ENCODE data around the gene PHKB.
"Not testable (repeated sequence)": the region's sequence is repeated elsewhere in the genome, so short reads cannot be mapped to it uniquely, and the experiment has no call there.

The PHKB gene

DNA sequence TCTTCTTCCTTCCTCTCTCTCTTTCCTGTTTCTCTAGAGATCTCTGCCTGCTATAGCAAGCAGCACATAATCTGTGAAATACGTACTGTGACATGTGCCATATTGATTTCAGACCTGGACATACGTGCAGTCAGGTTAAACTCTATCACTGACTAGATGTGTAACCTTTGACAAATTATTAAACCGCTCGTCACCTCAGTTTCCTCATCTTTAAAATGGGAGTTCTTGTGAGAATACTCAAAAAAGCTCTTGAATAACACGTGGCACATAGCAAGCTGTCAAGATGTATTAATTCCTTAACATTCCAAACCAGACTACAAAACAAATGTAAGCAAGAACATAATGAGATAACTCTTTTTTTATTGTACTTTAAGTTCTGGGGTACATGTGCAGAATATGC lies 170.0 kb downstream of the PHKB start:
- no peak for DNase-seq

DNA sequence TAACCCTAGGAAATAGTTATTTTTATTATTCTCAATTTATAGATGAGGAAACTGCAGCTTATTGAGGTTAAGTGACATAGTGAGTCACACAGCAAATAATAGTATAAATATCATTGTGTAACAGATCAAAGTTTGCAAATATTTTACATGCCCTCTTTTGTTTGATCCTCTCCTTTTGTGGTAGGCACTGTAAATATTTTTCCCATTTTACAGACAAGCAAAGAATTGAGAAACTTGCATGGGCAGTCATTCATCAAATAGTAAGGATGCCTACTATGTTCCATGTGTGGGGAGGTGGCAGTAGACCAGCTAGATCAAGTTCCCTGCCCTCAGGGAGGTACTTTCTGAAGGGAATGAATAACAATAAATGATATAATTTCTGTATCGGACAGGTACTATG lies 173.0 kb downstream of the PHKB start:
- DNase-seq: no peak

DNA sequence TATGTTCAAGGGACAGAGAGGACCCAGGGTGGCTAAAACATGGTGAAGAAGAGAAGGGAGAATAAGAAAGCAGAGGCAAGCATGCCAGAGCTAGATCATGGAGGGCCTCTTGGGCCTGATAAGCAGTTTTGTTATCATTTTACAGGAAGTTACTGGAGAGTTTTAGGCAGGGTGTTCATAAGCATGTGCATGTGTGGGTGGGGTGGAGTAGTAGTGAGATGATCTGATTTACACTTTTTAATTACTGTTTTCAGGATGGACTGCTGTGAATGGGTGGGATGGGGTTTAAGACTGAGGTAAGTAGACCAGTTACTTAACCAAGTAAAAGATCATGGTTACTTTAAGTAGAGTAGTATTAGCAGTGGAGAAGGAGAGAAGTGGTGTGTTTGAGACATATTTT lies 173.6 kb downstream of the PHKB start:
- DNase-seq: no peak

DNA sequence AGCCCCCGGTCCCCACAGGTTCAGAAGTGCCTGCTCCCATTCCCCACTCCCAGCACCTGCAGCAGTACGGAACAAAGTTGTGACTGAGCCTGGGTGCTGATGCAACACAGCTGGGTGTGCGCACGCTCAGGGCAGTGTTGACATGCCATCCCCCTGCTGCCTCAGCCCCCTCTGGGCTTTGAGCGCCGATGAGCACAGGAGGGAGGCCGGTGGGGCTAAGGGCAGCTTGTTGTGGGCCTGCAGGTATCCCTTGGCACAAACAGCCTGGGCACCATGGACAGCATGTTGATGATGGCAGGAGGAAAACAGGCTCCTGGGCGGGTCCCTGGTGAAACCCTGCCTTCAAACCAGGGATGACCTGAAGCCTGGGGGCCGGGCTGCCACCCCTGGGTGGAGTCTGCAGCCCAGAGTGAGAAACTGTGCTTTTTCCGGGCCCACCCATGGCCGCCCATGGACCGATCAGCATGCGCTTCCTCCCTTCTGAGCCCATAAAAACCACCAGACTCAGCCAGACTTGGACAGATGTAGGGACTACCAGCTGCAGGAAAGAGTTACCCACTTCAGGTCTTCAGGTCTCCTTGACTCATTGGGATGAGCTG lies 175.5 kb downstream of the PHKB start:
- DNase-seq: no peak

DNA sequence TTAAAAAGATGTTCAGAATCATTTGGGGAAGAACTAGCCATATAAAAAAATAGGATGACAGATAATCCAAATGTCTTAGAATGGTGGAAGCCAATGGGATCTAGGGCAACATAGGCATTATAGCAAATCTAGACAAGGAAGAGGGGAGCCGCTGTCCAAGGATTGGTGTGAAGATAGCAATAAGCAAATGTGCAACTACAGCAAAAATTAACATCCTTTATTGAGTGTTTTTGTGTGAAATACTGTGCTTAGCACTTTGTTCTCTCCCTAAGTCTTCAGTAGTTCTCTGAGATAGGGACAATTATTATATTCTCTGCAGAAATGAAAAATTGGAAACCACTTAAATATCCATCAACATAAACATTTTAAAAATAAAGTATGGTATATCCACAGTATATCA lies 177.0 kb downstream of the PHKB start:
- DNase-seq: no peak

DNA sequence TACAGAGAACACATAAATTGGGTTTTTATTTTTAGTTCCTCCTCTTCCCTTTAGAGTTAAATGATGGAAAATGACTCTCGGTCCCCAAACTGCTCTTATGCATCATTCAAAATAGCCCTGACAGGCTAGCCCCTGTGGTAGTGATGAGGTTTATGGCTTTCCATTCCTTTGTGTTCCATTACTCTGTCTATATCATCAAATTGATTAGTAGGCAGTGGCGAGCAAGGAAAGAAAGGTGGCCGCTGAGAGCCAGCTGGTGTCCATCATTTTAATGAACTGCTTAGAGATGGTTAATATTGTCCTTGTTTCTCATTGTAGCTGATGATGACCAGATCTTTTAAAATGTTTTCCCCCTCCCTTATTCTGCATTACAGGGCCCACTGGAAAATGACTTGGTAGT lies 179.5 kb downstream of the PHKB start:
- no peak for DNase-seq

DNA sequence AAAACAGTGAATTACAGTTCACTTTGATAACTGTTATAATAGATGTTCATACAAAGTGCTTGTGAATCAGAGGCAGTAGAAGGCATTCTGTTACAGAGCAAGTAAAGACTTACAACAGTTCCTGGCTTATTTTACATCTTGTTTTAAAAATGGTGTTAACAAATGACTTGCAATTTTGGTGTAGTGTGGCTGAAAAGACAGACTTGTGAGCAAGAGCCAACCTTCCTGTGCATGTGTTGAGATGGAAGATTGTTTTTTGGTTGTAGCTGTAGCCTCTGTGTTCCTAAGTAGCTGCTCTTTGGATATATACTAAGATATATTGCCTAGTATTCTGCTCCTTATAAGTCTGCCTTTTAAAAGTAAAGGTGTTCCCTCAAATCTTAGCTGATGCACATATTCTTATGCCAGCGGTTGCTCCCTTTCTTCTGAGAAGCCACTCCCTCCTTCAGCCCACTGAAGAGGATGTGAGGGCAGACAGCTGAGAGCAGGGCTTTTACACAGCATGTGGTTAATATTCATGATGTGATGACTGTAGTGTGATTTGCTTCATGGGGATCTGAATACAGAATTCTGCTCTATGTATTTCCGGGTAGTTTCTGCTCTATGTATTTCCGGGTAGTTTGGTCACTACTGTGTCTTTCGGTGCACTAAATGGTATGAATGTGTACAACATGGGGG lies 182.3 kb downstream of the PHKB start:
- no peak for DNase-seq

DNA sequence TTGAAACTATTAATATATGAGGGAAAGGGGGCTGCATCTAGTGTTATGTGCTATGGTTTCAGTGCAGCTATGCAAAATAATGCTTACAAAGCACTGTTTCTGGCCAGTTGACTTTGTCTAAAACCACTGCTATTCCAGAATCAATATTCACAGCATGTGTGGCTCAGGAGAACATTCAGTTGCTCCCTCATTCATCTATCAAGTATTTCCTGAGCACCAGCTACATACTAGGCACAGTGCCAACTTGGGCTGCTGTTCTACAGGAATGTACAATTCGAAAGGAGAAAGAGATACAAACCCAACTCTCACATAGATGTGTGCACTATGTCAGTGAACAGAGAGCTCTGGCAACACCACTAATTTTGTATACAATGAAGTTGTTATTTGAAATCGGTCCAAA lies 183.0 kb downstream of the PHKB start:
- DNase-seq: no peak

DNA sequence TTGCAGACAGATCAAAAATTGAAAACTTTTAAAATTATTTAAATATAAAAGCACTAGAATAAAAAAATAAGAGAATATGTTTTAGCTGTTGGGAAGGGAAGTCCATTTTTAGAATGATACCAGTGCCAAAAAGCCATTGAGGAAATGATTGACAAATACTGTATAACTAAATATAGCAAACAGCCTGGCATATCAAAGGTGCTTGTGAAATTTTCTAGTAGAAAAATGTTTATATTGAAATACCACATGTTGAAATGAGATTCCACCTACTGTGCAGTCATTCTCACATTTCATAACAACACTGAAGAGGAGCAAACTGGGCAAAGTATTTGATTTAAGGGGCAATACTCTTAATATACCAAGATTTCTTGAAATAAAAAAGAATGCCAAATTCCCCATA lies 183.5 kb downstream of the PHKB start:
- DNase-seq: no peak

DNA sequence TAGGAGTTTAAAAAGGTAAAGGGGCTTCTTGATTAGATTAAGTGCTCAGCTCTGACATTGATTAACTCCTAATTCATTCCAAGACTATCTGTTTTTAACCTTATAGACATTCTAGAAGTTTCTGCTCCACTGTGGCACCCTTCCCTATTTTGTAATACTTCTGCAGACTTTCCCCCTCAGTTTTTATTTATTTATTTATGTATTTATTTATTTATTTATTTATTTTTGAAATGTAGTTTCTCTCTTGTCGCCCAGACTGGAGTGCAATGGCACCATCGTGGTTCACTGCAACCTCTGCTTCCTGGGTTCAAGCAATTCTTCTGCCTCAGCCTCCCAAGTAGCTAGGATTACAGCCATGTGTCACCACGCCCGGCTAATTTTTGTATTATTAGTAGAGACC lies 185.8 kb downstream of the PHKB start:
- no peak for DNase-seq

DNA sequence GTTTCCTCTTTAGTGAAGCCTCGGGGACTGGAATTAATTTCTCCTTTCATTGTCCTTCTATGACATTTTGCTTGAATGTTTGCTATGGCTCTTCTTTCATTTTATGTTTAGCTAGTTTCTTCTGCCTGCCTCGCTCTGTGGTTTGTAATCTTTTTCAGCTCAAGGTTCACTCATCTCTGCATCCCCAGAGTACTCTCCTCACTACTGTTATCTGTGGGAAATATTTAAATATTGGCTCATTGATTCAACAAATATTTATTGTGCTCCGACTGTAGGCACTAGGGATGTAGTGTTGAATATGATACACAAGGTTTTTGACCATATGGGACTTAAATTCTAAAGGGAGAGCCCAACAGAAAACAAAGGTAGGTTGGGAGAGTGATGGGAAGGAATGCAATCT lies 195.9 kb downstream of the PHKB start:
- DNase-seq: no peak

DNA sequence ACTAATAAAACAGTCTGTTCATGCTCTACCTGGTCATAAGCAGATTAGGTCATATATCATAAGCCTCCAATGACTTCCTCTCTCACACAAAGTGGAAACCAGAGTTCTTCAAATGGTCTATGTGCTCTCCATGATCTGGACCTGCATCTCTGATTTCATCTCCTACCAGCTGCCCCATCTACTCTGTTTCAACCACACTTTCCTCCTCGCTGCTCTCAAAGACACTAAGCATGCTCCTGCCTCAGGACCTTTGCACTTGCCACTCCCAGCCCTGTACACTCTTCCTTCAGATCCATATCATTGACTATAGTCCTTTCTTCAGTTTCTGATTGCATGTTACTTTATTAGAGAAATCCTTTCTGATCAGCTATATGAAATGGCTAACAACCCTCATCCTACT lies 196.8 kb downstream of the PHKB start:
- no peak for DNase-seq

DNA sequence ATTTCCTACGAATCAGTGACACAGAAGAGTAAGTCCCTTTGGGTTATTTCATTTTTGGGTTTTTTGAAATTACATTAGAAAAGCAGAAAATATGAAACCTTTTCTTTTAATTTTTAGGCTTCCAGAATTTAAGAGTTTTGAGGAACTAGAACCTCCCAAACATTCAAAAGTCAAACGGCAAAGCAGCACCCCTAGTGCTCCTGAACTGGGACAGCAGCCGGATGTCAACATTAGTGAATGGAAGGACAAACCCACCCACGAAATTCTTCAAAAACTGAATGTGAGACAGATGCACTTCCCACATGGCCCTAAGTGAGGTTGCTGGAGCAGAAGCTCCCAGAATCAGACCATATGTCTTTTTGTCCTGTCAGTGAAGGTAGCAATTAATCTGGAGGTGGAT lies 199.4 kb downstream of the PHKB start:
- DNase-seq: no peak

DNA sequence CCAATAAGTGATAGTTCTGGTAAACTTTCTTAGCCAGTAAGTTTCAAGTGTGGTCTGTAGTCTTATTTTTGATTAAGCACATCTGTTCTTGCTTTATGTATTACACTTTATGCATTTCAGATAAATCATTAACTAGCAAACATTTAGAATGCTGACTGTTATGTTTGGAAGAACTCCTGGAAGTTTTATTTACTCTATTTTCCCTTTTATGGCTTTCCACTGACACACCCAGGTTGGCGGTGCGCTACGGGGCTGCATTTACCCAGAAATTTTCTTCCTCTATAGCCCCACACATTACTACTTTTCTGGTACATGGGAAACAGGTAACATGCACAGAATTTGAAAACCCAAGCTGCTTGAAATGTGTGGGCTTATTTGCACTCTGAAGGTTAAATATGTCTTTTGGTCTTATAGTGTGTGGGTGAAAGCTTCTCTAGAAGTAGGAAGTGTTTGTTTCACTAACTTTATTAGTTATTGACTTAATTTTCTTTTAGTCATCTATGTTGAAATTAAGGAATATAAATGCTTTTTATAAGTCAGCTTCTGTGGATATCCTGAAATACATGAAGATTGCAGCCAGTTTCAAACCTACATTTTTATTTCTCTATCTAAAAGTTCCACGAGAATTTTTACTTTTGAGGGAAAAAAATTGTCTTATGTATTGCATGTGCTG lies 203.7 kb downstream of the PHKB start:
- no peak for DNase-seq

DNA sequence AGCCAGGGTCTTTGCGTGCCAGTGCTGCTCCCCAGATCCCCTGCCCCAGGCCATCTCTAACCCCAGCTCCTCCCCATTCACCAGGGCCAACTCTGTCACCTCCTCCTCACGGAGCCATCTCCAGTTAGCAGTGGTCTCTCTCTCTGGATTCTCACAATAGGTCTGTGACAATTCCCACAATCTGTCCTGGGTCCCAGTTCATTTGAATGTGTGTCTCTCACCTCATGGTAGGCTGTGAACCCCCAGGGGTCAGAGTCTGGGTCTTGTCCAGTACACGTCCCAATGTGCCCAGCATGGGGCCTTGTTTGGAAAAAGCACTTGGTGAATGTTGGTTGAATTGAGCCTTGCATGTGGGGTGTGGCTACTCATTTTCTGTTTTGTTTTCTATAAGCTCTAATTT lies 205.3 kb downstream of the PHKB start:
- DNase-seq: no peak

DNA sequence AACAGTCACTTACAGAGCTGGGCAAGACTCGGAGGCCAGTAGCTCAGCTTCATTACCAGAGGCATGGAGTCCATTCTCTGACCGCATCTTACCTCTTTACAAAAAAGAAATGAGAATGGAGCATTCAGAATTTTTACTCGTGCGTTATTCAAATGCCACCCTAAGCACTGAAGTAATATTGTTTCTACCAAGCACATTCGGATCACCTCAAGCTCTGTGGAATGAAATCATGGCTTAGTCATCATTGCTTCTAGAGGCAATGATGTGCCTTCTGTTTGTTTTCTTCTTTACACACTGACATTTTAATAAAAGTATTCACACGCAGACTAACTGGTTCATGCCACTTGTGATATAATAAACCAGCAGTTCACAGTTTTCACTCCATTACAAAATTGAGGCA lies 206.8 kb downstream of the PHKB start:
- no peak for DNase-seq

DNA sequence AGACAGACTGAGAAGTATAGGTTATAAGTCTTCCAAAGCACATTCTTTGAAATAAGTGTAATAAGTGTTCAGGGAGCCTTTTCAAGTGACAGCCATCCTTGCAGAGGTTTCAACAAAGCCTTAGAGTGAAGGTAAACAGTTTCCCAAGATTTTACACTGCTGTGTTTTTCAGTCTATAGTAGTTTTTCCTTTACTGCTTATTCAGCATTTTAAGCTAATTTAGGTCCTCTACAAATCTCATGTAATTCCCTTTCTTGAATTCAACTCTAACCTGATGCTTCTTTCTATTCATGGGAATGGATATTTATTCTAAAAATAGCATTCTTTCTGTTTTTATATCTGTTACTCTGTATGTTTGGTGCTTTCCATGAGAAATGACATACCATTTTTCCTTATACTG lies 211.3 kb downstream of the PHKB start:
- no peak for DNase-seq

DNA sequence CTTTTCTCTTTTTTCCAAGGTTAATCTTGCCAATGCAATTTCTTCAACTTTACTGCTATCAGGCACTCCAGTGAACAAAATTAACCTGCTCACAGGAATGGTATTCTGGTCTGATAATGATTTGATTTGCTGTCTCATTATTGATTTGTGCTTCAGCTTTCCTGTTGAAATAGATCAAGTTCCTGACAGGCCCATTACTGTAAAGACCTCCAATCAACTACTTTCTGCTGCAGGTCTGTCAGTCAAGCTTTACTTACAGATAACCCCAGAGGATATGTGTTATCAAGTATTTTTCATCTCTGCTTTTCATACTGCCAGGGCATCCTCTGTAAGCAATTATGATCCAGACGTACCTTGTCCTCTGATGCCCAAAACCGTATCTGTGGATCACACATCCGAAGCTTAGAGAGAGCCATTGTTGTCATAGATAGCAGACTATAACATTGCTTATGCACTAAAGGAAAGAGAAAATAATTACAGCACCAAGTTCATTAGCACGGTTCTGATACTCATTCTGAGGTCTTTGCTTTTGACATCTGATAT lies 215.6 kb downstream of the PHKB start:
- no peak for DNase-seq

DNA sequence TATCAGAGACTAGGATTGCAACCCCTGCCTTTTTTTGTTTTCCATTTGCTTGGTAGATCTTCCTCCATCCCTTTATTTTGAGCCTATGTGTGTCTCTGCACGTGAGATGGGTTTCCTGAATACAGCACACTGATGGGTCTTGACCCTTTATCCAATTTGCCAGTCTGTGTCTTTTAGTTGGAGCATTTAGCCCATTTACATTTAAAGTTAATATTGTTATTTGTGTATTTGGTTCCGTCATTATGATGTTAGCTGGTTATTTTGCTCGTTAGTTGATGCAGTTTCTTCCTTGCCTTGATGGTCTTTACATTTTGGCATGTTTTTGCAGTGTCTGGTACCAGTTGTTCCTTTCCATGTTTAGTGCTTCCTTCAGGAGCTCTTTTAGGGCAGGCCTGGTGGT lies 220.4 kb downstream of the PHKB start:
- not testable (repeated sequence) for DNase-seq

DNA sequence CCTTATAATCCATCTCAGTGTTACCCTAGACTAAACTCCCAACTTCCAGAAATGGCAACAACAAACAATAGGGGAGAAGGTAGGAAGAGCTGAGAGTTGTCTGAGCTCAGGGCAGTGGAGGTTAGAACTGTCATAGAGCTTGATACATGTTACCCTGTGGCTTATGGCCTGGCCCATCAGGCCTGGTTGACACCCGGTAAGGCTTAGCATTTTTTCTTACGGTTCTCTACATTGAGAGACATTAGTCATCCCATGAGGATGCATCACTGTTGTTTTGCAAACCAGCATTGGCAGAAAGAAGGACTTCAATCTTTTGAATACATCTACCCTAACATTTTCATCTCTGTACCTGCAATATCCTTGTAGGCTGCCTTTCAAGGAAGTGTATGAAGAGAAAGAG lies 226.6 kb downstream of the PHKB start:
- no peak for DNase-seq

DNA sequence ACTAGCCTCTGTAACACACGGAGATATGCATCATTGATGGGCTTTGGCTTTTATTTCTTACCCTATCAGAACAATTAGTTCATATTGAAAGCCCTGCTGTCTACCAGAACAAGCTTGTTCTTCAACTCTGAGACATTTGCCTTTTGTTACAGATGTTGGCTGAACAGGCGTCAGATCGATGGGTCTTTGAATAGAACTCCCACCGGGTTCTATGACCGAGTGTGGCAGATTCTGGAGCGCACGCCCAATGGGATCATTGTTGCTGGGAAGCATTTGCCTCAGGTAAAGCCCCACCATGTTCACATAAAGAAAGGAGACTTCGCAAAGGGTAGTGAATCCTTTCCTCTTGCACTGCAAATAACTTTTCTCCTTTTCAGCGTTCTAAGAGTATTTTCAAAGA lies 232.1 kb downstream of the PHKB start:
- no peak for DNase-seq

DNA sequence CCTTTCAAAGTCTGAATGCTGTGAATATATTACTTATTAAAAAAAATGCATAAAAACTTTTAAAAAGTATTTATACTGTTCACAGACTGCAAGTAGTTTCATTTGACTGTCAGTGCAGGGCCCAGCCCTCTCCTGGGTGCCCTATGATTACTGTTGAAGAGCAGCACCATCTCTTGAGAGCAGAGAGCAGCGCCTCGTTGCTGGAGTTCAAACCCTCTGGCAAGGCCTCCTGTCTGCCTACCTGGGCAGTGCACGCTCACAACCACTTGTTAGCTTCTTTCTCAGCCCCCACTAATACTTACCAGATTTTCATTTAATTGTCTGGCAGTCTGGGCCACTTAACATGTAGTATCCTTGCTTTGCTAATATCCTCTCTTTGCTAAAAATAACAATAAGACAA lies 233.4 kb downstream of the PHKB start:
- DNase-seq: no peak

DNA sequence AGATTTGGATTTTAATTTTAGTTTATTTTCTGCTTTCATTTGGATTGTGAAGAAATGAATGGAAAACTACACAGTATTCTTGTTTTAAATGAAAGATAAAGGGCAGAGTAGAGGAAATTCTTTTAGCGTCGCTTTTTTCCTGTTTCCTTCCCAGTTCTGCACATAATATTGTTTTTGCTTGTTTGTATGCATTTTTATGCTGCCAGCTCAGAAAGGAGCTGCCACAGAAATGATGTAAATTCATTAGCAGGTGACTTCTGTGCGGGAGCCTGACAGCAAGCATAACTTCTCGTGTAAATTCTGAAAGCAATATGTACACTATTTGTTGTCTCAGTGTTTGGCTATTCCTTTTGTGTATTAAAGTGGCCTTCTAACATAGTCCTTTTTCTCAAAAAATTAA lies 234.6 kb downstream of the PHKB start:
- no peak for DNase-seq

DNA sequence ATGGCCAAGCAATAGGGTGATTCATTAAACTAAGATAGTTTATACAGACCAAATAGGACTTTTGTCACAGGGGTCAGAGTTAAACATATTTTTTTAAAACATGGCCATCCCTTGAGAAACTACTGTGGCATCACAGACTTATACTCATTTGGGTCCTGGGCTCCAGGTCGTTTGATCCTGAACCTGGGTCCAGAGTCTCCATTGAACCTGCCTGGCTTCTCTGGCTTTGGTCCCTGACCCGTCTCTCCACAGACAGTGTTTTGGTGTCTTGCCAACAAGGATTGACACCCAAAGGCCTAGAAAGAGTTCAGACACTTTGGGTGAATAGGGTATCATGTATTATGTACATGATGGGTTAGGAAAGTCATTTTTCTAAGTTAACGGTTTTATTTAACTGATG lies 236.7 kb downstream of the PHKB start:
- no peak for DNase-seq

DNA sequence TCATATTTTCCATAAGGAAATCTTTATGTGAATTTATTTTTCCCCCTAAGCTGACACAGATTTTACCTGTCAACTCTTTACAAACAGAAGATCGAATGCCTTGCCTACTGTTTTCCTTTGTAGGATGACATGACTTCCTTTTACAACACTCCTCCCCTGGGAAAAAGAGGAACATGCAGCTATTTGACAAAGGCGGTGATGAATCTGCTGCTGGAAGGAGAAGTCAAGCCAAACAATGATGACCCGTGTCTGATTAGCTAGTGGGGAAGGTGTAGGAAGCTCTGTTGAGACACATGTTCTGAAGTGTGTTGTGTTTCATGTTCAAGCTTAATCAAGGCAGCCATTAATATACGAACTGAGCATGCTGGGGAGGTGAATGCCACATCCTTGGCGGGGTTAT lies 238.0 kb downstream of the PHKB start:
- DNase-seq: no peak
